ENCODE data around the gene LRRC3B. TPM values are rescaled to one million over a fixed set of nuclear protein-coding genes. Genes with fewer than 3 reads are reported as not detected.

The LRRC3B gene
- total RNA-seq, 1 experiment from 2014 or later = not detected

DNA sequence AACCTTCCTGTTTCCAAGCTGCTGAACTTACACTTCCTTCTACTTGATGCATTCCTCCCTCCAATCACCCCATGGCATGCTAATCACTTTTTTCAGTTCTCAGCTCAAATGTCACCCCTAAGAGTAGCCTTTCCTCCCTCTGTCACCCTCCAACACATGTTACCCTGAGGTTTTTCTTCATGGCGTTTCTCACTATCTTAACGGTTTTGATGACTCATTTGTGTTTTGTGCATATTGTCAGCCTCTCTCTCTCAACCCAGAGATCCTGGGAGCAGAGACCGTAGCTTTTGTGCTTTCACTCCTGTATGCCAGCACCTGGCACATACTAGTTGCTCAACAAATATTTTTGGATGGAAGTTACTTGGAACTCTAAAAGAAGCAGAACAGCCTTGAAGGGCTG is 24.5 kb downstream of the LRRC3B start:
- H3K9me3 ChIP-seq (replicated peaks) = no peaks in the 10 kb centered on the region
- no peak overlapping the region for H3K27ac ChIP-seq
- no peaks in the 10 kb centered on the region for H3K27me3 ChIP-seq (replicated peaks)
- H3K36me3 ChIP-seq = no peaks in the 10 kb centered on the region
- H3K4me1 ChIP-seq (replicated peaks) = no peaks in the 10 kb centered on the region
- no peak overlapping the region for H3K4me3 ChIP-seq
- no peak for DNase-seq (ENCODE audit: low read depth in 1 of 2, low spot score in 2 of 2)

DNA sequence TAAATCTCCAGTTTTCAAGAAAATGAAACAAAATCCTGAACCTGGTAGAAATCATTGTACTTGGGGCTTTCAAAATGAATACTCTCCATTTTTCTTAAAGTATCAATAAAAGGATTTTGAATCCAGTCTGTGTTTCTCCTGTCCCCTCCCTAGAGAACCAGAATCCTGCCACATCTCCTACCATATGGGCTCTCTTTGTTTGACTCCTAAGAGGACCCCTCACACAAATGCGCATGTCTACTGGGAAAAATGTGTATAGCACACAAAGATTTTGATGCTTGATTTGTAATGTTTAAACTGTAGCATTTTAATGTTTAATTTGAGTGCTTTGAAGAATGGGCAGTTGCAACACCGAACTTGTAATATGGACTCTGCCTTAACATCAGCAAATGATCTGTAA is 25.9 kb downstream of the LRRC3B start:
- Histone ChIP-seq H3K27me3 (replicated peaks) (no peaks in the 10 kb centered on the region), H3K4me3 (no peak overlapping the region), H3K4me1 (replicated peaks) (no peaks in the 10 kb centered on the region), H3K27ac (no peak overlapping the region), H3K9me3 (replicated peaks) (no peaks in the 10 kb centered on the region), H3K36me3 (no peaks in the 10 kb centered on the region)
- DNase-seq (ENCODE audit: low read depth in 1 of 2, low spot score in 2 of 2) = no peak

DNA sequence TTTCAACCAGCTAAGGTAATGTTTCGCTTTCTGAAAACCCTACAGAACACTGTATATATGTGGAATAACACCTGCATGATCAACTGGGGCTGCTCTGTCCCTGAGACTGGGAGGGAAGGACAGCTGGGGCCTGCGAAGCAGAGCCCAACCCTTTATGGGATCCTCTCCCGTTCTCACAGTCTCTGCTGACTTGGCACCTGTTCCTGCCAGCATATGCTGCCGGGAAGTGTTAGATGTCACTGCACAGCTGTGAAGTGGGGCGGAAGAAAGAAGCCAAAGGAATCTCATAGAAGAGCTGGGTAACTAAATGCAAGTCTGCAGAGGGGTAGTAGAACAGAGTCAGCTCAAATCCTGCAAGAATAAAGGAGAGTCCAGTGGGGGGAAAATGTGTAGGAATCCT is 29.6 kb downstream of the LRRC3B start:
- H3K36me3 ChIP-seq = no peaks in the 10 kb centered on the region
- H3K4me3 ChIP-seq = no peak overlapping the region
- H3K27ac ChIP-seq = no peak overlapping the region
- no peaks in the 10 kb centered on the region for H3K9me3 ChIP-seq (replicated peaks)
- DNase-seq (ENCODE audit: low read depth in 1 of 2, low spot score in 2 of 2) = no peak
- H3K27me3 ChIP-seq (replicated peaks) = no peaks in the 10 kb centered on the region
- H3K4me1 ChIP-seq (replicated peaks) = no peaks in the 10 kb centered on the region

DNA sequence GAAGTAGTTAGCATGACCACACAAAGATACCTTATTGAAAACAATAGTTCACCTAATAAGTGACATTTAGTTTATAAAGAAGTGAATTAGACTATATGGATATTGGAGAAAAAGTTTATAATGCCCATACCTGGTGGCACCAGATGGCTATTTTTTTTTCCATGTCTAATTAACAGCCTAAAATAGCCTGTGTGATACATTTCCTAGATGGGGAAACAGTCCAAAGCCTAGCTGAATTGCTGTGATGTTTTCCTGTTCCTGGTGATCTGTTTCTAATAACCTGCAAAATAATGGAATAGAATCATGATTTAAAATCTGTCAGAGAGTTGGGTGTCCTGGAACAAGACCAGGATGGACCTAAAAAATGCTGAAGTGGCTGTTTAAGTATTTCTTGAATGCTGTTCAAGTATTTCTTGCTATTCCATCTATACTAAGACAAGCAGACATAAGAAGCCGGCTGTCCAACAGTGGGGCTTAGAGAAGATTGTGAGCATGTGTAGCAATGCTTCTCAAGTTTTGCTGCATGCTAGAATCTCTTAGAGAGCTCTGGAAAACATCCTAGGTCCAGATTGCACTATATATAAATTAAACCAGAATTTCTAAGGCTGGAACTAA is 31.3 kb downstream of the LRRC3B start:
- H3K9me3 ChIP-seq (replicated peaks) = no peaks in the 10 kb centered on the region; the same call in 1 of the 2 replicates
- no peak for DNase-seq (ENCODE audit: low read depth in 1 of 2, low spot score in 2 of 2)
- no peak overlapping the region for H3K4me3 ChIP-seq

DNA sequence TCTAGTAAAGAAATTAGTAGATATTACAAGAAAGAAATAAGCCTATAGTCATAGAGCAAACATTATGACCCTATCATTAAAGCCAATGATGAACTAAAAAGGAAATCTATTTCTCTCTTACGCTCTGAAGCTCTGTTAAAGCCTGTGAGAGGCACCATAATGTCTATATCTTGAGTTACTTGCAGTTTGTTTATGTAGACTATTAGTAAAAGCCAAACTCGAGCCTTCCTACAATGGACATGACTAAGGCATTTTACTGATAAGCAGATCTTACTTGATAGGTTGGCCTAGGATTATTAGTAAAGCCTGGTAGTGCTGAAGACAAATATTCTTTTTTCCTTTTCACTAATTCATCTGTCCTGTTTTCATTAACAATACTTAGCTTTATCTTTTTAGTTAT is 32.7 kb downstream of the LRRC3B start:
- Histone ChIP-seq H3K4me3 (no peak overlapping the region), H3K27me3 (replicated peaks) (no peaks in the 10 kb centered on the region), H3K27ac (no peak overlapping the region), H3K4me1 (replicated peaks) (no peaks in the 10 kb centered on the region), H3K36me3 (no peaks in the 10 kb centered on the region), H3K9me3 (replicated peaks) (no peaks in the 10 kb centered on the region; the same call in 1 of the 2 replicates)
- DNase-seq (ENCODE audit: low read depth in 1 of 2, low spot score in 2 of 2) = no peak

More for the DNA sequence above, 31.3 kb downstream of the LRRC3B start:
- no peaks in the 10 kb centered on the region for H3K27me3 ChIP-seq (replicated peaks)
- H3K36me3 ChIP-seq = no peaks in the 10 kb centered on the region
- no peak overlapping the region for H3K27ac ChIP-seq
- H3K4me1 ChIP-seq (replicated peaks) = no peaks in the 10 kb centered on the region

DNA sequence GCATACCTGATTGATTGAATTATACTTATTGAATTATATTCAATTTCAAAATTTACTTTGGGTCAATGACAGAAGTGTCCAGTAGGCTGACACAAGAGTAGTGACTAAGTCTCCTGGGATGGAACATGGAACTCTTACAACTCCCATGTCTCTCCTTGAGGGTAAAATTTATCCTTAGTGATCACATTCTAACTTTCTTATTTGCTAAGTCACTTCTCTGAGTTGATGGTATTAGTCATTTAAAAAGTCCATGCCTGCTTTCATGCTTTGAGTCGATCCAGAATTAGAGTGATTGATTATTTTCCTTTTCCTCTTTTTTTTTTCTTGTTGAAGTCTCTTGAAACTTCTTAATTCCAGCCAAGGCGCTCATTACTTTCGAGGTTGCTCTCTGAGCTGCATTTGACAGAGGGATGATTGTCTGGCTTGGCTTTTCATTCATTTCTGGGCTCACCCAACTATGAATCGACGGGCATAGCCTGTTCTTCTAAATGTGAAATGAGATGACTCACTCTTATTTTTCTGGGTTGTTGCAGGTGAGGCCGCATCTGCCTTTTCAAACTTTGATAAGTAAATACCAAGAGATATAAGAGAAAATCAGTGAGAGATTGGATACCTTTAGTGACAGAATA is 34.9 kb downstream of the LRRC3B start:
- Histone ChIP-seq H3K36me3 (no peaks in the 10 kb centered on the region), H3K27ac (no peak overlapping the region), H3K9me3 (replicated peaks) (no peaks in the 10 kb centered on the region; the same call in 1 of the 2 replicates), H3K4me1 (replicated peaks) (no peaks in the 10 kb centered on the region), H3K27me3 (replicated peaks) (no peaks in the 10 kb centered on the region), H3K4me3 (no peak overlapping the region)
- no peak for DNase-seq (ENCODE audit: low read depth in 1 of 2, low spot score in 2 of 2)

DNA sequence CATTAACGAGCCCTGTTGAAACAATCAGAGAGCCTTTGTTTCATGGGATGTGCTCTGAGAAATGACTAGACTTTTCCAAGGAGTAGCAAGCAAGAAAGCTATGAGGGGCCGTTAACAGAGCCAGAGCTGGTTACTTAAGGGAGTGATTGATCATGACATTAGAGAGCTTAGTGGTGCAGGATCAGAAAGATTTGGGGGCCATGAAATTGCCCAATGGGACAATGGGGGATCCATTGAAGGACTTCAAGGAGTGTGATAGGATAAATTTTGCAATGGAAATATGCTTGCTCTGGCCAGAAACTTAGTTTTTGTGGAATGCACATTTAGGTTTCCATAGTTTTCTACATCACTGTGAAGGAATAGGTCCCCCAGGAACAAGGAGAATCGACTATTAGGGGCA is 45.6 kb downstream of the LRRC3B start:
- Histone ChIP-seq H3K4me1 (replicated peaks) (no peaks in the 10 kb centered on the region), H3K36me3 (no peaks in the 10 kb centered on the region), H3K4me3 (no peak overlapping the region), H3K27me3 (replicated peaks) (no peaks in the 10 kb centered on the region), H3K27ac (no peak overlapping the region), H3K9me3 (replicated peaks) (peaks cover 4% of the 10 kb centered on the region; the same call in 1 of the 2 replicates)
- DNase-seq (ENCODE audit: low read depth in 1 of 2, low spot score in 2 of 2) = no peak

DNA sequence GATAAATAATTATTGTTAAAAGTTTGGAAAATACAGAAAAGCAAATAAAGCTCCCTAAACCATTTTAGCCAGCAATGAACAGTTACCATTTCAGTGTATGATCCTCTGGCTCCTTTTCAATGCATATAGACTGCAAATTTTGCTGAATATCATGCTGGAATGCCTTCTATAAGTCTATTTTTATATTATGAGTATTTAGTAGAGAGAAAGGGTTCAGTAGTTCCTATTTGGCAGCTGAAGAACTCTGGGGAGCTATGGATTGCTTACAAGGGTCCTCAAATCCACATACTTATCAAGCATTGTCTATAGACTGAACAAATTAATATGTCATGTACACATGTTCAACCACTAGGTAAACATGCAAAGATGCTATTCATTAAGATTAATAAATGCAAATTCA is 46.1 kb downstream of the LRRC3B start:
- H3K36me3 ChIP-seq = no peaks in the 10 kb centered on the region
- no peaks in the 10 kb centered on the region for H3K4me1 ChIP-seq (replicated peaks)
- H3K27me3 ChIP-seq (replicated peaks) = no peaks in the 10 kb centered on the region
- peaks cover 1% of the 10 kb centered on the region; the same call in 1 of the 2 replicates for H3K9me3 ChIP-seq (replicated peaks)
- no peak for DNase-seq (ENCODE audit: low read depth in 1 of 2, low spot score in 2 of 2)
- no peak overlapping the region for H3K4me3 ChIP-seq
- H3K27ac ChIP-seq = no peak overlapping the region

DNA sequence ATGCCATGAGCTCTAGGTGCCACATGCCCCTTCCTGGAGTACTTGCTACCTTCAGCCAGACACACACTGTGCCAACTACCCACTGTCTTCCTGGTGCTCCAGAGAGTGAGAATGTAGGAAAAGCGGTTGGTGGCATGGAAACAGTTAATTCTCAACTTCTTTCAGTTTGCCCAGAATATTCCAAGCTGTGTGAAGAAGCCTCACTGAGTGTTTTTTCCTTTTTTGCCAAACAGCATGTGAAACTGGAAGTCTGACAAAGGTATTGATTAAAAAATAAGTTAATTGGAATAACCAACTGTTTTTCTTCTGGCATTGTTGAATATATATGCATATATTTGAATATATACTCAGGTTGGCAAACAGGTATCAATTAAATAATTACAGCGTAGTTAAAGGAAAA is 52.8 kb downstream of the LRRC3B start:
- H3K27ac ChIP-seq = no peak overlapping the region
- H3K36me3 ChIP-seq = no peaks in the 10 kb centered on the region
- H3K4me3 ChIP-seq = no peak overlapping the region
- H3K27me3 ChIP-seq (replicated peaks) = no peaks in the 10 kb centered on the region
- DNase-seq (ENCODE audit: low read depth in 1 of 2, low spot score in 2 of 2) = no peak
- H3K9me3 ChIP-seq (replicated peaks) = no peaks in the 10 kb centered on the region
- no peaks in the 10 kb centered on the region for H3K4me1 ChIP-seq (replicated peaks)

DNA sequence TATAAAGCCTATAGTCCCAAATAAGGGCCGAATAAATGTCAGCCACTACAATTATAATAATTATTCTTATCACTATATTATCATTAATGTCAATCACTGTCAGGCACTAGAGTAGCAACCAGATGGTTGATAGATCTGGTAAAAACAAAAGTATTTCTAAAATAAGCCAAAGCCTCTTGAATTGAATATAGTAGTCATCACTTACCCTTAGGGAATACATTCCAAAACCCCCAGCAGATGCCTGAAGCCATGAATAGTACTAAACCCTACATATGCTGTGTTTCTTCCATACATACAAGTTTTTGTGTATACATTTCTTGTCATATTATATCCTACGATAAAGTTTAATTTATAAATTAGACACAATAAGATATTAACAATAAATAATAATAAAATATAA is 59.1 kb downstream of the LRRC3B start:
- H3K4me3 ChIP-seq = no peak overlapping the region
- H3K27ac ChIP-seq = no peak overlapping the region
- no peaks in the 10 kb centered on the region for H3K27me3 ChIP-seq (replicated peaks)
- no peak for DNase-seq (ENCODE audit: low read depth in 1 of 2, low spot score in 2 of 2)
- no peaks in the 10 kb centered on the region for H3K9me3 ChIP-seq (replicated peaks)
- H3K36me3 ChIP-seq = no peaks in the 10 kb centered on the region
- no peaks in the 10 kb centered on the region for H3K4me1 ChIP-seq (replicated peaks)

DNA sequence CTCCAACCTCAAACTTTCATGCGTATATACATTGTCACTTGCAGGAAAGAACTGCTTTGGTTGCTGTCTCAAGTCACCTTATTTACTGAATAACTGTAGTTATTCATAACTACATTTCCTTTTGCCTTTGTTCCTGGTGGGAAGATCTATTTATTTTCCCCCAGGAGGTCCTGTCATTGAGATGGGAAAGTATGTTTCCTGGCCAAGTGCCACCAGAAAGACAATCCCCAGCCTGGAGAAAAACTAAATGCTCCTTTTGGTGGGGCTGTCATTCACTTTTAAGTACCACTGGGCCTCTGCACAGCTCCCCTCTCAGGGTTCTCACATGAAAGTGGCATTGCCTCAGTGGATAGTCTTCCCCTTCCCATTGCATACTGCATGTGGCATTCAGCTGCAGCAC is 59.8 kb downstream of the LRRC3B start:
- Histone ChIP-seq H3K4me3 (no peak overlapping the region), H3K36me3 (no peaks in the 10 kb centered on the region), H3K27me3 (replicated peaks) (no peaks in the 10 kb centered on the region), H3K9me3 (replicated peaks) (no peaks in the 10 kb centered on the region; the same call in 1 of the 2 replicates), H3K27ac (no peak overlapping the region), H3K4me1 (replicated peaks) (no peaks in the 10 kb centered on the region)
- DNase-seq (ENCODE audit: low read depth in 1 of 2, low spot score in 2 of 2) = no peak

DNA sequence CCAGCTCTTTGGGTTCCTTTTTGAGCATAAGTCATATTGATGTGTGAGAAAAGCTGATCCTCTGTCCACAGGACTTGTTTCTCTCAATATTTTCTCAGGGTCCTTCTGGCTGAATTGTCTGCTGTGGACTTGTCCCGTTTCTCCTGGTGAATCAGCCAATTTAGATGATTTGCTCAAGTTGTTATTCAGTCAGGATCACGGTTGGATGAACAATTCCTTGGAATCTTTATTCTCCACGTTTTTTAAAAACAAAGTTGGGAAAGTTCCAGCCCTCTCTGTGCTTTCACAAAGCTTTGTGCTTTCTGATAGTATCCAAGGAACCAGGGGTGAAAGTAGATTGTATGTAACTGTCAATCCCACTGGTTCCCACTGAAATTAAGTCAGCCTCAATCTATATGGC is 61.3 kb downstream of the LRRC3B start:
- Histone ChIP-seq H3K4me1 (replicated peaks) (no peaks in the 10 kb centered on the region), H3K4me3 (no peak overlapping the region), H3K36me3 (no peaks in the 10 kb centered on the region), H3K9me3 (replicated peaks) (no peaks in the 10 kb centered on the region; the same call in 1 of the 2 replicates), H3K27ac (no peak overlapping the region), H3K27me3 (replicated peaks) (no peaks in the 10 kb centered on the region)
- no peak for DNase-seq (ENCODE audit: low read depth in 1 of 2, low spot score in 2 of 2)

DNA sequence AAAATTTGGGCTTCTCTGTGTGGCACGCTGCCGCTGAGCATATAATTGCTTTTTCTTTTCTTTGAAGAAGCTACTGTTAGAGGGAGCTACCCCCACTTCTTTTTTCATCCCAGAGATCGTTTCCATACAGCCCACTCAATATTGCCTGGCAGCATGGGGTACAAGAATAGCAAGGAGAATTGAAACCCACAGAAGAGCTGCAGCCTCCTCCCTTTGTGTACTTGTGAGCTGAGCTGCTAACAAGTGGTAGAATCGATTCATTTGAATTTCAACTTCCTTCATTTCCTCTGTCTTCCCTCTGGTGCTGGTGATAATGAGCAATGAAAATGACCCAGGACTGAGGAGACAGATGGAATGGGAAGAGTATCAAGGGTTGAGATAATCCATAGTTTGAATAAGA is 64.9 kb downstream of the LRRC3B start:
- no peaks in the 10 kb centered on the region for H3K4me1 ChIP-seq (replicated peaks)
- no peak overlapping the region for H3K27ac ChIP-seq
- no peaks in the 10 kb centered on the region for H3K27me3 ChIP-seq (replicated peaks)
- no peak overlapping the region for H3K4me3 ChIP-seq
- no peak for DNase-seq (ENCODE audit: low read depth in 1 of 2, low spot score in 2 of 2)
- no peaks in the 10 kb centered on the region for H3K36me3 ChIP-seq
- H3K9me3 ChIP-seq (replicated peaks) = no peaks in the 10 kb centered on the region; the same call in 1 of the 2 replicates

DNA sequence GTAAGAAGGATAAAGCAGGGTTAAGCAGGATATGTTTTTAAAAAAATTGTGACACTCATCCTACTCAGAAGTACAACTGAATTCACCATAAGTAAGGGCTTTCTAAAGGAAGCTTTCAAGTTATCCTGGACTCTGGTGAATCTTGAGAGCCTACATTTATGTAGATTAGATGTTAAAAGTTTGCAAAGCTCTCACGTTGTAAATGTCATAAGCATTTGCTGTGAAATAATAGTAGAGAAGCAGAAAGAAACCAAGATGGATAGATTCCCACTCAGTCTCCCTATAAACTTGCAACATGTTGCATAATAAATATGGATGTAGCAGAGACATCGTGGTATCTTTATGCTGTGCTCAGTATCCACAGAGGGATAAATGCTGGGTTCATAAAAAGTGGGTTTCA is 77.0 kb downstream of the LRRC3B start:
- Histone ChIP-seq H3K4me1 (replicated peaks) (no peaks in the 10 kb centered on the region), H3K27me3 (replicated peaks) (no peaks in the 10 kb centered on the region), H3K36me3 (no peaks in the 10 kb centered on the region), H3K27ac (no peak overlapping the region), H3K9me3 (replicated peaks) (no peaks in the 10 kb centered on the region; the same call in 1 of the 2 replicates), H3K4me3 (no peak overlapping the region)
- no peak for DNase-seq (ENCODE audit: low read depth in 1 of 2, low spot score in 2 of 2)

Measured in SJSA1 (cell line).